Upper lobe of right lung (tissue), 1 donor: ENCODE results near the gene BIRC6. TPM values are rescaled to one million over a fixed set of nuclear protein-coding genes. Genes with fewer than 3 reads are reported as not detected.

Experiments
- ATAC-seq: fragments of 200-7000 bp; cut with Tn5 transposase; one replicate; pipeline ENCODE4 v1.9.1; 2020; ENCODE audit warnings: mild to moderate bottlenecking, moderate library complexity
- DNase-seq: peaks from one replicate; pipeline ENCODE4 v3.0.0-alpha.2; 2020
- H3K27ac ChIP-seq: fragments of 200-600 bp; one replicate; pipeline ENCODE4 v1.8.0; 2022
- H3K27me3 ChIP-seq: fragments of 200-600 bp; one replicate; pipeline ENCODE4 v1.8.0; 2022; ENCODE audit warnings: mild to moderate bottlenecking
- H3K36me3 ChIP-seq: fragments of 200-600 bp; one replicate; pipeline ENCODE4 v1.8.0; 2022
- H3K4me1 ChIP-seq: fragments of 200-600 bp; one replicate; pipeline ENCODE4 v1.8.0; 2022
- H3K4me3 ChIP-seq: fragments of 200-600 bp; one replicate; pipeline ENCODE4 v1.8.0; 2022; ENCODE audit warnings: mild to moderate bottlenecking
- H3K9me3 ChIP-seq: fragments of 200-600 bp; one replicate; pipeline ENCODE4 v1.8.0; 2022
- CTCF ChIP-seq: fragments of 200-600 bp; IDR thresholded peaks from one replicate; pipeline ENCODE4 v1.8.0; 2022; ENCODE audit warnings: antibody characterized with exemption
- intact Hi-C: fragments of 100-400 bp; cut with DNase I; formaldehyde crosslinking; loops from one replicate; pipeline ENCODE4 v1.11.0; 2022
- total RNA-seq: library from RNA; stranded (reverse); fragmentation: NEBNext Ultra II Directional; extraction: Animal tissue kit (Norgen Biotek cat#: 25700); gene quantifications from one replicate; pipeline ENCODE4 v1.2.1, GENCODE V29; 2021
- donor health status: DM: no; HTN: yes; CAD: no; lungs with severe emphysema.

The BIRC6 gene
- total RNA-seq, 1 donor from 2014 or later, result 86.6 TPM

- Histone ChIP-seq H3K9me3 (no peaks in the 10 kb centered on the region), H3K36me3 (peaks cover 98% of the 10 kb centered on the region), H3K4me3 (no peak overlapping the region), H3K4me1 (no peaks in the 10 kb centered on the region), H3K27ac (no peak overlapping the region), H3K27me3 (no peaks in the 10 kb centered on the region)
- ATAC-seq, result peak; percentile 87
- intact Hi-C loops, result no loop called here
- no peak for TF ChIP-seq CTCF
- DNase-seq, result no peak
Observed at GRCh38 chr2:32484937-32485336, 128.1 kb downstream of the BIRC6 start.

GRCh38 chr2:32485399-32485798, 128.6 kb downstream of the BIRC6 start:
- DNase-seq (no peak), ATAC-seq (no peak)
- Histone ChIP-seq H3K36me3 (peaks cover 98% of the 10 kb centered on the region), H3K27ac (no peak overlapping the region), H3K9me3 (no peaks in the 10 kb centered on the region), H3K27me3 (no peaks in the 10 kb centered on the region), H3K4me1 (no peaks in the 10 kb centered on the region), H3K4me3 (no peak overlapping the region)
- TF ChIP-seq CTCF, result no peak
- intact Hi-C loops, result no loop called here

GRCh38 chr2:32489061-32489460, 132.2 kb downstream of the BIRC6 start:
- H3K4me3 ChIP-seq, result no peak overlapping the region
- DNase-seq, result no peak
- no peaks in the 10 kb centered on the region for H3K27me3 ChIP-seq
- H3K9me3 ChIP-seq, result no peaks in the 10 kb centered on the region
- intact Hi-C loops, result no loop called here
- TF ChIP-seq CTCF, result no peak
- H3K4me1 ChIP-seq, result no peaks in the 10 kb centered on the region
- peaks cover 91% of the 10 kb centered on the region for H3K36me3 ChIP-seq
- no peak for ATAC-seq
- no peak overlapping the region for H3K27ac ChIP-seq

- peaks cover 72% of the 10 kb centered on the region for H3K36me3 ChIP-seq
- intact Hi-C loops, result no loop called here
Observed at GRCh38 chr2:32491346-32491745, 134.5 kb downstream of the BIRC6 start.

GRCh38 chr2:32495139-32495538, 138.3 kb downstream of the BIRC6 start:
- ATAC-seq (no peak), DNase-seq (no peak)
- peaks cover 60% of the 10 kb centered on the region for H3K36me3 ChIP-seq
- no peak overlapping the region for H3K4me3 ChIP-seq
- no peaks in the 10 kb centered on the region for H3K27me3 ChIP-seq
- no peak overlapping the region for H3K27ac ChIP-seq
- no peaks in the 10 kb centered on the region for H3K9me3 ChIP-seq
- TF ChIP-seq CTCF, result no peak
- H3K4me1 ChIP-seq, result no peaks in the 10 kb centered on the region
- intact Hi-C loops, result no loop called here

More at GRCh38 chr2:32491346-32491745, 134.5 kb downstream of the BIRC6 start:
- DNase-seq, result no peak
- Histone ChIP-seq H3K4me3 (no peak overlapping the region), H3K27me3 (no peaks in the 10 kb centered on the region), H3K27ac (no peak overlapping the region), H3K9me3 (no peaks in the 10 kb centered on the region), H3K4me1 (no peaks in the 10 kb centered on the region)
- ATAC-seq, result no peak
- no peak for TF ChIP-seq CTCF

- H3K27me3 ChIP-seq, result no peaks in the 10 kb centered on the region
- ATAC-seq (peak; percentile 84), DNase-seq (no peak)
- no peaks in the 10 kb centered on the region for H3K9me3 ChIP-seq
- H3K27ac ChIP-seq, result no peak overlapping the region
- TF ChIP-seq CTCF, result no peak
- H3K36me3 ChIP-seq, result peaks cover 60% of the 10 kb centered on the region
- intact Hi-C loops, result no loop called here
- no peaks in the 10 kb centered on the region for H3K4me1 ChIP-seq
- no peak overlapping the region for H3K4me3 ChIP-seq
Observed at GRCh38 chr2:32496662-32497061, 139.8 kb downstream of the BIRC6 start.
